NCI-H146 treated with DMSO at 0.1 percent for 48 hours (cell line): ENCODE data around the gene RSRC1.
"Not testable (repeated sequence)": the region's sequence is repeated elsewhere in the genome, so short reads cannot be mapped to it uniquely, and the experiment has no call there.

ENCODE experiments used
- DNase-seq: peaks from one replicate; lab custom pipeline; 2025; ENCODE audit not compliant: unreplicated experiment; lab: John Stamatoyannopoulos, UW

Gene RSRC1

GRCh38 chr3:158381262-158381868 lies 271.5 kb downstream of the RSRC1 start:
- no peak for DNase-seq

GRCh38 chr3:158382479-158382878 lies 272.6 kb downstream of the RSRC1 start:
- no peak for DNase-seq

GRCh38 chr3:158384019-158384418 lies 274.1 kb downstream of the RSRC1 start:
- DNase-seq = no peak

GRCh38 chr3:158395421-158395820 lies 285.5 kb downstream of the RSRC1 start:
- DNase-seq = no peak

GRCh38 chr3:158402590-158402989 lies 292.7 kb downstream of the RSRC1 start:
- no peak for DNase-seq

- DNase-seq = no peak
Observed at GRCh38 chr3:158403013-158403412, 293.1 kb downstream of the RSRC1 start.

GRCh38 chr3:158404131-158404718 lies 294.3 kb downstream of the RSRC1 start:
- no peak for DNase-seq

GRCh38 chr3:158405507-158405906 lies 295.6 kb downstream of the RSRC1 start:
- peak; percentile 78 for DNase-seq

GRCh38 chr3:158407844-158408517 lies 298.1 kb downstream of the RSRC1 start:
- no peak for DNase-seq

GRCh38 chr3:158408518-158408897 lies 298.6 kb downstream of the RSRC1 start:
- not testable (repeated sequence) for DNase-seq

GRCh38 chr3:158418035-158418434 lies 308.1 kb downstream of the RSRC1 start:
- no peak for DNase-seq

- DNase-seq = no peak
Observed at GRCh38 chr3:158419820-158420653, 310.1 kb downstream of the RSRC1 start.

GRCh38 chr3:158420654-158421396 lies 310.9 kb downstream of the RSRC1 start:
- no peak for DNase-seq

- DNase-seq = peak; percentile 89
Observed at GRCh38 chr3:158430448-158430847, 320.6 kb downstream of the RSRC1 start.

GRCh38 chr3:158430968-158431367 lies 321.1 kb downstream of the RSRC1 start:
- no peak for DNase-seq

GRCh38 chr3:158431829-158432228 lies 321.9 kb downstream of the RSRC1 start:
- no peak for DNase-seq

- peak; percentile 86 for DNase-seq
Observed at GRCh38 chr3:158434412-158435038, 324.6 kb downstream of the RSRC1 start.

- DNase-seq = no peak
Observed at GRCh38 chr3:158443632-158444031, 333.7 kb downstream of the RSRC1 start.

- no peak for DNase-seq
Observed at GRCh38 chr3:158447408-158447807, 337.5 kb downstream of the RSRC1 start.

- no peak for DNase-seq
Observed at GRCh38 chr3:158451405-158452055, 341.6 kb downstream of the RSRC1 start.
